Hepatocyte (in vitro differentiated cells): ENCODE measurements around the gene CDH22. TPM values are rescaled to one million over a fixed set of nuclear protein-coding genes. Genes with fewer than 3 reads are reported as not detected.

Source experiments
- DNase-seq: peaks from one replicate; pipeline ENCODE4 v3.0.0-alpha.2; 2016; ENCODE audit warnings: low spot score
- H2AFZ ChIP-seq: fragments of 200-600 bp; sonication (generic); 2 replicates; pipeline ENCODE4 v1.6.0; 2016; ENCODE audit warnings: antibody characterized with exemption, mild to moderate bottlenecking
- H3K27ac ChIP-seq: fragments of 200-600 bp; sonication (generic); 2 replicates; pipeline ENCODE4 v1.5.1; 2016; ENCODE audit warnings: mild to moderate bottlenecking
- H3K27me3 ChIP-seq: fragments of 200-600 bp; sonication (generic); 2 replicates; pipeline ENCODE4 v1.6.1; 2016
- H3K36me3 ChIP-seq: fragments of 200-600 bp; sonication (generic); replicated peaks from 2 replicates; pipeline ENCODE4 v1.5.1; 2016; ENCODE audit warnings: low read depth; ENCODE audit not compliant: insufficient read depth
- H3K4me1 ChIP-seq: fragments of 200-600 bp; sonication (generic); 2 replicates; pipeline ENCODE4 v1.5.1; 2016; ENCODE audit warnings: mild to moderate bottlenecking, moderate library complexity; ENCODE audit not compliant: insufficient read depth
- H3K4me2 ChIP-seq: fragments of 200-600 bp; sonication (generic); 2 replicates; pipeline ENCODE4 v1.6.0; 2016
- H3K4me3 ChIP-seq: fragments of 200-600 bp; sonication (generic); 2 replicates; pipeline ENCODE4 v1.5.1; 2016; ENCODE audit warnings: mild to moderate bottlenecking
- H3K79me2 ChIP-seq: fragments of 200-600 bp; sonication (generic); 2 replicates; pipeline ENCODE4 v1.6.0; 2017; ENCODE audit warnings: mild to moderate bottlenecking
- H3K9me2 ChIP-seq: fragments of 200-600 bp; sonication (generic); replicated peaks from 2 replicates; pipeline ENCODE4 v1.6.0; 2017; ENCODE audit warnings: mild to moderate bottlenecking; ENCODE audit not compliant: insufficient read depth
- H3K9me3 ChIP-seq: fragments of 200-600 bp; sonication (generic); 2 replicates; pipeline ENCODE4 v1.5.1; 2016; ENCODE audit warnings: low read depth, mild to moderate bottlenecking
- H4K20me1 ChIP-seq: fragments of 200-600 bp; sonication (generic); 2 replicates; pipeline ENCODE4 v1.6.0; 2016; ENCODE audit warnings: mild to moderate bottlenecking; ENCODE audit not compliant: insufficient read depth, poor library complexity, severe bottlenecking
- EZH2 ChIP-seq: fragments of 200-600 bp; sonication (generic); IDR thresholded peaks from 2 replicates; pipeline ENCODE4 v1.6.1; 2016; ENCODE audit warnings: antibody characterized with exemption, mild to moderate bottlenecking, borderline replicate concordance
- EZH2phosphoT487 ChIP-seq: fragments of 200-600 bp; sonication (generic); IDR thresholded peaks from one replicate; pipeline ENCODE4 v1.6.1; 2018; ENCODE audit warnings: antibody characterized with exemption, mild to moderate bottlenecking, low read depth, moderate library complexity; ENCODE audit not compliant: unreplicated experiment, severe bottlenecking
- WGBS: methylation state at CpG from one replicate; pipeline ENCODE4 v1.1.6; 2016; ENCODE audit warnings: low lambda C conversion rate; ENCODE audit errors: missing lambda C conversion rate; 5-methylcytosine and 5-hydroxymethylcytosine counted together
- polyA plus RNA-seq: library from polyadenylated mRNA; unstranded; fragments of >200 nt; fragmentation: Nextera tagmentation; extraction: Ambion mirVana; gene quantifications from 2 replicates; pipeline ENCODE4 v1.2.1, GENCODE V29; 2016
- total RNA-seq: library from RNA; depleted of rRNA; stranded (reverse); fragments of >200 nt; gene quantifications from 2 replicates; pipeline ENCODE4 v1.2.3, GENCODE V29; 2014
- TF ChIP-seq, protein P1 (sequence below): fragments of 200-600 bp; sonication (generic); IDR thresholded peaks from 2 replicates; pipeline ENCODE4 v1.5.1; 2016; ENCODE audit warnings: antibody characterized with exemption, mild to moderate bottlenecking; ENCODE audit not compliant: poor library complexity

CDH22 gene
- total and polyA plus RNA-seq, 2 experiments from 2014 or later = not detected

DNA sequence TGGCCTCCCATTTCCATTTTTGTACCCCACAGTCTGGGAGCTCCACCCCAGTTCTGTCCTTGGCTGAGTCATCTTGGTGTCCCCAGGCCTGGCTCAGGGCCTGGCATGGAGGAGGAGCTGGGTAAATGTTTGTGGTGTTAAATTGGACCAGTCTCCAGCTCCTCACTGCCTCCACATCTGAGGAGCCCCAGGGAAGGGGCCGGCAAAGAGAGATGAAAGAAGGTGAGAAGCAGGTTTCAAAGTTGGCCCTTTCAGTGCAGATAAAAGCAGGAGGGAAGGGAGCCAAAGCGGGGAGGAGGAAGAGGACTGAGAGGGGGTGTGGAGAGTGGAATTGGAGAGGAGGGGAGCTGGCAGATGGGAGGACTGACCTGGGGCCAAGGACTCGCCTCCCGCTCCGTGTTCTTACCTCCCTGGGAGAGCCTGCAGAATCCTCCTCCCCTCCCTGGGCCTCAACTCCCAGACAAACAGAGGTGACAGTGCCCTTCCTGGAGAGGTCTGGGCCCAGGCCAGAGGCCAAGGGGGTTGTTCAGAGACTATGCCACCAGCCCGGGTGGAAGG, 101.2 kb downstream of the CDH22 start:
- WGBS = 53% methylated on average over 5 of the region's 6 CpGs
- TF ChIP-seq EZH2phosphoT487 = no peak
- no peak for TF ChIP-seq EZH2
- TF ChIP-seq, protein P1, sequence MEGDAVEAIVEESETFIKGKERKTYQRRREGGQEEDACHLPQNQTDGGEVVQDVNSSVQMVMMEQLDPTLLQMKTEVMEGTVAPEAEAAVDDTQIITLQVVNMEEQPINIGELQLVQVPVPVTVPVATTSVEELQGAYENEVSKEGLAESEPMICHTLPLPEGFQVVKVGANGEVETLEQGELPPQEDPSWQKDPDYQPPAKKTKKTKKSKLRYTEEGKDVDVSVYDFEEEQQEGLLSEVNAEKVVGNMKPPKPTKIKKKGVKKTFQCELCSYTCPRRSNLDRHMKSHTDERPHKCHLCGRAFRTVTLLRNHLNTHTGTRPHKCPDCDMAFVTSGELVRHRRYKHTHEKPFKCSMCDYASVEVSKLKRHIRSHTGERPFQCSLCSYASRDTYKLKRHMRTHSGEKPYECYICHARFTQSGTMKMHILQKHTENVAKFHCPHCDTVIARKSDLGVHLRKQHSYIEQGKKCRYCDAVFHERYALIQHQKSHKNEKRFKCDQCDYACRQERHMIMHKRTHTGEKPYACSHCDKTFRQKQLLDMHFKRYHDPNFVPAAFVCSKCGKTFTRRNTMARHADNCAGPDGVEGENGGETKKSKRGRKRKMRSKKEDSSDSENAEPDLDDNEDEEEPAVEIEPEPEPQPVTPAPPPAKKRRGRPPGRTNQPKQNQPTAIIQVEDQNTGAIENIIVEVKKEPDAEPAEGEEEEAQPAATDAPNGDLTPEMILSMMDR = no peak
- H4K20me1 ChIP-seq = no peaks in the 10 kb centered on the region
- H3K36me3 ChIP-seq = no peaks in the 10 kb centered on the region
- H3K4me2 ChIP-seq = no peak overlapping the region
- H3K27me3 ChIP-seq = peaks cover 27% of the 10 kb centered on the region
- no peaks in the 10 kb centered on the region for H3K9me3 ChIP-seq
- no peaks in the 10 kb centered on the region for H3K9me2 ChIP-seq
- H3K79me2 ChIP-seq = no peaks in the 10 kb centered on the region
- no peak for DNase-seq
- H2AFZ ChIP-seq = no peak overlapping the region
- no peak overlapping the region for H3K27ac ChIP-seq
- no peaks in the 10 kb centered on the region for H3K4me1 ChIP-seq
- no peak overlapping the region for H3K4me3 ChIP-seq

DNA sequence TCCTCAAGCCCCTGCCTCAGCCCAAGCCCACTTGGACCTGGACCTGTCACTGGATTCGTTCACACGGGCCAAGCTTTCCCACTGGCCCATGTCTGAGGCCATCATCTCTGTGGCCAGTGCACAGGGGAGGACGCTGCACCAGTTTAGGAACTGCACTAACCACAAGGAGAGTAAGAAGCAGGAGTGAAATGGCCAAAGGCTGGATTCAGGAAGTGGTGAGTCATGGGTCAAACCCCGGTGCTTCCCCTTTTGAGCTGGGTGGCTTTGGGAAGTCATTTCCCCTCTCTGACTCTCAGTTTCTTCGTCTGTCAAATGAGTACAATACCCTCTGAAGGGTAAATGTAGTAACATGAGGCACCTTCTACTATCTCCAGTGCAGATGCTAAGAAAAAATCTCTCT, 102.3 kb downstream of the CDH22 start:
- Histone ChIP-seq H3K4me3 (no peak overlapping the region), H3K27me3 (peaks cover 27% of the 10 kb centered on the region), H3K27ac (no peak overlapping the region), H3K36me3 (no peaks in the 10 kb centered on the region), H3K4me2 (no peak overlapping the region), H2AFZ (no peak overlapping the region), H3K79me2 (no peaks in the 10 kb centered on the region), H3K9me2 (no peaks in the 10 kb centered on the region), H4K20me1 (no peaks in the 10 kb centered on the region), H3K4me1 (no peaks in the 10 kb centered on the region), H3K9me3 (no peaks in the 10 kb centered on the region)
- DNase-seq = no peak
- 68% methylated on average over 5 of the region's 5 CpGs for WGBS
- TF ChIP-seq EZH2phosphoT487 (no peak), EZH2 (no peak)
- TF ChIP-seq, protein P1 = no peak

DNA sequence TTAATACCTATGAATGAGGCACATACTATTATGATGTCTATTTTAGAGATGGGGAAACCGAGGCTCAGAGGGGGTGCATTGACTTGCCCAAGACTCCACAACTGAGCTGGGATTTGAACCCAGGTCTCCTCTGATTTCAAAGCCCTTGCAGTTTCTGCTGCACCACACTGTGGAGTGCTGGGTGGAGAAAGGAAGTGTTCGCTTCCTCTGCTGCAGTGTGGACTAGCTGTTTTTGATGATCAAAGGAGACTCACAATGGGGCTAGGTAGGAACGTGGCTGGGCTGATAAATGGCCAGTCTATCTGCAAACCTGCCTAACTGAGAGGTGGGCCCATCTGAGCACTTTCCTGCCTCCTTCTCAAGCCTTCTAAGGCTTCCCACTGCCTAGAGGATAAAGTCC, 102.9 kb downstream of the CDH22 start:
- Histone ChIP-seq H3K4me2 (no peak overlapping the region), H3K27me3 (peaks cover 27% of the 10 kb centered on the region), H3K9me3 (no peaks in the 10 kb centered on the region), H3K9me2 (no peaks in the 10 kb centered on the region), H2AFZ (no peak overlapping the region), H4K20me1 (no peaks in the 10 kb centered on the region), H3K4me3 (no peak overlapping the region), H3K79me2 (no peaks in the 10 kb centered on the region), H3K36me3 (no peaks in the 10 kb centered on the region), H3K4me1 (no peaks in the 10 kb centered on the region), H3K27ac (no peak overlapping the region)
- DNase-seq = no peak
- WGBS = 59% methylated on average over 3 of the region's 3 CpGs
- no peak for TF ChIP-seq EZH2
- TF ChIP-seq, protein P1 = no peak
- TF ChIP-seq EZH2phosphoT487 = no peak
